CD4-positive, alpha-beta T cell treated with Interleukin-17A for 4 hours (primary cell): Measurements from ENCODE around the gene DPM3.
A peak's percentile ranks its signal among the peaks of the same experiment; 100 is the strongest.
"Not testable (repeated sequence)": the region's sequence is repeated elsewhere in the genome, so short reads cannot be mapped to it uniquely, and the experiment has no call there.

ENCODE experiments used
- DNase-seq: peaks from one replicate; pipeline ENCODE4 v3.0.0-alpha.2; 2020; ENCODE audit warnings: mixed read lengths

Gene DPM3

DNA sequence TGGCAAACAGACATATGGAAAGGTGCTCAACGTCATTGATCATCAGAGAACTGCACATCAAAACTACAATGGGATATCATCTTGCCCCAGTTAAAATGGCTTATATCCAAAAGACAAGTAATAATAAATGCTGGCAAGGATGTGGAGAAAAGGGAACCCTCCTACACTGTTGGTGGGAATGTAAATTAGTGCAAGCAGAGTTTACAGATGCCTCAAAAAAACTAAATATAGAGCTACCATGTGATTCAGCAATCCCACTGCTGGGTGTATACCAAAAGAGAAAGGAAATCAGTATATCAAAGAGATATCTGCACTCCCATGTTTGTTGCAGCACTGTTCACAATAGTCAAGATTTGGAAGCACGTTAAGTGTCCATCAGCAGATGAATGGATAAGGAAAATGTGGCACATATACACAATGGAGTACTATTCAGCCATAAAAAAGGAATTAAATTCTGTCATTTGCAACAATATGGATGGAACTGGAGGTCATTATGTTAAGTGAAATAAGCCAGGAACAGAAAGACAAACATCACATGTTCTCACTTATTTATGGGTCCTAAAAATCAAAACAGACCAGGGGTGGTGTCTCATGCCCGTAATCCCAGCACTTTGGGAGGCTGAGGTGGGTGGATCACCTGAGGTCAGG lies 15.8 kb upstream of the DPM3 start:
- DNase-seq: not testable (repeated sequence)

DNA sequence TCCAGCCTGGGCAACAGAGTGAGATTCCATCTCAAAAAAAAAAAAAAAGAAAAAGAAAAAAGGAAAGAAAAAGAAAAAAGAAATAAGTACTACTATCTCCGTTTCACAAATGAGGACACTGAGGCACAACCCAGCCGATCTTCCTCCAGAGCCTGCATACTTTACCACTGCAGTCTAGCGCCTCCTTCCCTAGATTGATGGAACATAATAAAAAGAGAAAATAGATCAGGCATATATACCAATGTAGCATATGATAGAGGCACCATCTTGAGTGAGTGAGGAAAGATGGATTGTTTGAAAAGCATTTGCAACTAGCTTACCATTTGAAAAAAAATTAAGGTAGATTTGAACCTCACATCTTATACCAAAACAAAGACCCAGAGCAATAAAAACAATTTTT lies 5.2 kb upstream of the DPM3 start:
- DNase-seq: no peak

DNA sequence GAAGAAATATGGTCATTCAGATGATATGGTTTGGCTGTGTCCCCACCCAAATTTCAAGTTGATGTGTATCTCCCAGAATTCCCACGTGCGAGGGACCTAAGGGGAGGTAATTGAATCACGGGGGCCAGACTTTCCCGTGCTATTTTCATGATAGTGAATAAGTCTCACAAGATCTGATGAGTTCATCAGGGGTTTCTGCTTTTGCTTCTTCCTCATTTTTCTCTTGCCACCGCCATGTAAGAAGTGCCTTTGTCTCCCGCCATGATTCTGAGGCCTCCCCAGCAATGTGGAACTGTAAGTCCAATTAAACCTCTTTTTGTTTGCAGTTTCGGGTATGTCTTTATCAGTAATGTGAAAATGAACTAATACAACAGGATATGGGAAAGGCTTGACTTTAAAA lies 1.4 kb upstream of the DPM3 start:
- DNase-seq: no peak

DNA sequence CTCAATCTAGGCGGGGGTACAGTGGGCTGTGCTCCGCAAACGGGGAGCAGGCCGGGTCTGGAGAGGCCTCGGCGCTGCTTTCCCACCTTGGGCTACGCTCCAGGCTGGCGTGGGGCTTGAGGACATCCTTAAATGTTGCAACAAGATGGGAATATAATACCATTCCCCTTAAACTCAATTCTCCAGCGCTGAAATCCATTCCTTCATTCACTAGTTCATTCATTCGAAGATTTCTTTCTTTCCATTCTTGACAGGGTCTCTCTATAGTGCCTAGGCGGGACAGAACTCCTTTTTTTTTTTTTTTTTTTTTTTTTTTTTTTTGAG lies 261 bp upstream of the DPM3 start:
- no peak for DNase-seq

DNA sequence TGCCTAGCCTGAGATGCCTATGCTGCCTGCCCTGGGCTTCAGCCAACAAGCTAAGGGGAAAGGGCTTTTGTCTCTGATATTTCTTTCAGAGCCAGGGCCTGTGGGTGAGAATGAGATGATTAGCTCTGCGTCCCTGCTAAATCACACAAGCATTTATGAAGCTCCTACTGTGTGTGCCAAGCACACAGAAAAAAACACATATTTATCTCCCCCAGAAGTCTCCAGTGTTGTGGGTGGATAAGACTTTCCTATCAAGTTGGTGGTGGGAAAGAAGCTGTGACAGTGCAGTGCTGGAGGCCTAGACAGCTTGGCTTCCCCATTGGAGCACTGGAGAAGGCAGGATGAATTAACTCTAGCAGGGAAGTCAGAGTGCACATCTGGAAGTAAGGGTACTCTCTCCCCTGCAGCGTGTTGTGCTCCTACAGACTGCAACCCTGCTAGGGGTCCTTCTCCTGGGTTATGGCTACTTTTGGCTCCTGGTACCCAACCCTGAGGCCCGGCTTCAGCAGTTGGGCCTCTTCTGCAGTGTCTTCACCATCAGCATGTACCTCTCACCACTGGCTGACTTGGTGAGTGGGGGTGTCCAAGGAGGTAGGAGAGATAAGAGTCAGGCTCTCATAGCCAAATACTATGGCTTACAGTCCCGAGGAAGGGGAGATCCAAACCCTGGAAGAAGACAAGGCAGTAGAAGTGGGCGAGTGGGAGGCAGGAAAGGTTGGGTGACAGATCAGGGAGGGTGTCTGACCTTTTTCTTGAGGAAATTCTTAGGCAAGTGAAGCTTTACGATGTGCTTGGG lies 3.0 kb downstream of the DPM3 start:
- no peak for DNase-seq

DNA sequence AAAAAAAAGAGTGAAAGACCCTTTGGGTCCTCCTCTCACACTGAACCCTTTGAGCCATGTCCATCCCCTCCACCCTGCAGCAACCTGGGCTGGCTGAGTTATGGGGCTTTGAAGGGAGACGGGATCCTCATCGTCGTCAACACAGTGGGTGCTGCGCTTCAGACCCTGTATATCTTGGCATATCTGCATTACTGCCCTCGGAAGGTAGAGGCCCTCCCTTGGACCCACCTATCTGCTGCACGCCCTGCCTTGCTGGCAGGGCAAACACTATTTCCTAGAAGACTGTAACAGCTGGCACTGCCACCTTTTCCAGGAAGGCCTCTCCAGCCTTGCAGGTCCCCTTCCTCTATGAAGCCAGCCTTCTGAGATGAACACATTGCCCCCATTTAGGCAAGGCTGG lies 3.6 kb downstream of the DPM3 start:
- peak; percentile 22 for DNase-seq

DNA sequence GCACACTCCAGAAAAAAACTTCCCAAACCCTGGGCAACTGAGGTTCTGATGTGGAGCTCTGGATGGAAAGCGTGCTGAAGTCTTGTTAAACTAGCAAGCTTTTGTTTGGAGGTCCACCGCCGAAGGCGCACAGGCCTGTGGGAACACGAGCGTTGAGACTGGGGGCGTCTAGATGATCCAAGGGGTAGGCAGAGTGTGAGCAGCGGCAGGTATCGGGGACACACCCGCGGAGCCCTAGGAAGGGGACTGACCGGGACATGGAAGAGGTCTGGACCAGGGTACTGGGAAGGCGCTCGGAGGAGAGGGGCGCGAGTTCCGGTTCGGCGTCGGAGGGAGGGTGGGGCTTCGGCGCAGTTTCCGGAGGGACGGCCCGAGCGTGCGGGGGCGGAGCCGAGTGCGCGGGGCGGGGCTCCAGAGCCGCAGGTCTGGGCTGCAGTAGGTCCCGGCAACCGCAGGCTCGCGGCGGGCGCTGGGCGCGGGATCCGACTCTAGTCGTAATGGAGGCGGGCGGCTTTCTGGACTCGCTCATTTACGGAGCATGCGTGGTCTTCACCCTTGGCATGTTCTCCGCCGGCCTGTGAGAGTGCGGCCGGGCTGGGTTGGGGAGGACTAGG lies 4.8 kb downstream of the DPM3 start, which contains the start of gene SLC50A1:
Gene SLC50A1, plus strand, starts transcription at position 438 of the 614 bp plus-strand sequence. Its CDS starts 60 bp downstream, at position 498.
- peak; percentile 95 for DNase-seq

DNA sequence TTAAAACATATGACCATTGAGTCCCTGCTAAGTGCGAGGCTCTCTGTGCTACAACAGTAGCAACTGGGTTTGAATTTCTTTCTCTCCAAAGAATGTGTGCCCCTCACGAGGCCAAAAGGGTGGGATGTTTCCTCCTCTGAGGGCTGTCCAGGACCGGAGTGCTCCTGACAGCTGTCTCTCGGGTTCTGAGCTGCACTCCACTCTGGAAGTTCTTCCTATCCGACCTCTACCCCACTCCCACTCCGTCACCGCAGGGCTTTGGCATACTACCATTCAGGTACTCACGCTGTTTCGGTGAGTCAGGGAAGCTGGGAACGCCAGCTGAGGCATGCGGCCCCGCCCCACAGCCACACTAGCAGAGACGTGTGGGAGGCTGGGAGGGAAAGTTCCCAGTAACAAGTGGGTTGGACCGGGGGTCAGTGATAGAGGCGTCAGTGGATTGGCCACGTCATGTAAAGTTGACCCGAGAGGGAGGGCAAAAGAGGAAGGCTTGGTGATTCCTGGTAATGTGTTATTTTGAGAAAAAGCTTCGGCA lies 5.4 kb downstream of the DPM3 start:
- peak; percentile 63 for DNase-seq

DNA sequence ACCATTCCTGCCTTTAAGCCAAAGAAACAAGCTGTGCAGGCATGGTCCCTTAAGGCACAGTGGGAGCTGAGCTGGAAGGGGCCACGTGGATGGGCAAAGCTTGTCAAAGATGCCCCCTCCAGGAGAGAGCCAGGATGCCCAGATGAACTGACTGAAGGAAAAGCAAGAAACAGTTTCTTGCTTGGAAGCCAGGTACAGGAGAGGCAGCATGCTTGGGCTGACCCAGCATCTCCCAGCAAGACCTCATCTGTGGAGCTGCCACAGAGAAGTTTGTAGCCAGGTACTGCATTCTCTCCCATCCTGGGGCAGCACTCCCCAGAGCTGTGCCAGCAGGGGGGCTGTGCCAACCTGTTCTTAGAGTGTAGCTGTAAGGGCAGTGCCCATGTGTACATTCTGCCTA lies 6.0 kb downstream of the DPM3 start:
- DNase-seq: no peak

DNA sequence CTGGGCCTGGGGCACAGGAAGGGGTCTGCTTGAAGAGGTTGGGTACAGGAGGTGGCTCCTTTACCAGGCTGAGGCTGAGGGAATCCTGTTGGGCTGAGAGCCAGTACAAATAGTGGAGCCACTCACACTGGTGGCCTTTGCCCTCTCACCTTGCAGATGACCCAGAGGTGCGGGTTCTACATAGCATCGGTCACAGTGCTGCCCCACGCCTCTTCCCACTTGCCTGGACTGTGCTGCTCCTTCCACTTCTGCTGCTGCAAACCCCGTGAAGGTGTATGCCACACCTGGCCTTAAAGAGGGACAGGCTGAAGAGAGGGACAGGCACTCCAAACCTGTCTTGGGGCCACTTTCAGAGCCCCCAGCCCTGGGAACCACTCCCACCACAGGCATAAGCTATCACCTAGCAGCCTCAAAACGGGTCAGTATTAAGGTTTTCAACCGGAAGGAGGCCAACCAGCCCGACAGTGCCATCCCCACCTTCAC lies 6.5 kb downstream of the DPM3 start:
- no peak for DNase-seq

DNA sequence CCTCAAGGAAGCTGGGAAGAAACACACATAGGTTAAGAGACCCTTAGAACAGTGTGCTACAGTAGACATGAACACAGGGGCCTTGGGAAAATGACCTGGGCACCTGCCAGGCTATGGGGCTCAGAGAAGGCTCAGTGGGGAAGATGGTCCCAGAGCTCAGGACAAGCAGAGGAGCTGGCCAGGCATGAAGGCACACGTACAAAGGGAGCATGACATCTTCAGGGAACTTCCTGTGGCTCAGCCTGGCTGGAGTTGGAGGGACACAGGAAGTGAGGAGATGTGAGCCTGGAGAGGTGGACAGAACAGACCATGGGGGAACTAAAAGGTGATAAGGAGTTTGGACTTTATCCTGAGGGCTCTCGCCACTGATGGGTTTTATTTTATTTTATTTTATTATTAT lies 8.5 kb downstream of the DPM3 start:
- DNase-seq: no peak

DNA sequence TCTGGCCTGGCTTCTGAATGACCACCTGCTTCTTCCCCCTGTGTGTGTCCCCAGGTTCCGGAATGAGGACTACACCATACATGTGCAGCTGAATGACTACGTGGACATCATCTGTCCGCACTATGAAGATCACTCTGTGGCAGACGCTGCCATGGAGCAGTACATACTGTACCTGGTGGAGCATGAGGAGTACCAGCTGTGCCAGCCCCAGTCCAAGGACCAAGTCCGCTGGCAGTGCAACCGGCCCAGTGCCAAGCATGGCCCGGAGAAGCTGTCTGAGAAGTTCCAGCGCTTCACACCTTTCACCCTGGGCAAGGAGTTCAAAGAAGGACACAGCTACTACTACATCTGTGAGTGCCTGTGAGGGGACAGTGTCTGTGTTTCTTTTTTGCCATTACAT lies 9.0 kb downstream of the DPM3 start:
- no peak for DNase-seq

DNA sequence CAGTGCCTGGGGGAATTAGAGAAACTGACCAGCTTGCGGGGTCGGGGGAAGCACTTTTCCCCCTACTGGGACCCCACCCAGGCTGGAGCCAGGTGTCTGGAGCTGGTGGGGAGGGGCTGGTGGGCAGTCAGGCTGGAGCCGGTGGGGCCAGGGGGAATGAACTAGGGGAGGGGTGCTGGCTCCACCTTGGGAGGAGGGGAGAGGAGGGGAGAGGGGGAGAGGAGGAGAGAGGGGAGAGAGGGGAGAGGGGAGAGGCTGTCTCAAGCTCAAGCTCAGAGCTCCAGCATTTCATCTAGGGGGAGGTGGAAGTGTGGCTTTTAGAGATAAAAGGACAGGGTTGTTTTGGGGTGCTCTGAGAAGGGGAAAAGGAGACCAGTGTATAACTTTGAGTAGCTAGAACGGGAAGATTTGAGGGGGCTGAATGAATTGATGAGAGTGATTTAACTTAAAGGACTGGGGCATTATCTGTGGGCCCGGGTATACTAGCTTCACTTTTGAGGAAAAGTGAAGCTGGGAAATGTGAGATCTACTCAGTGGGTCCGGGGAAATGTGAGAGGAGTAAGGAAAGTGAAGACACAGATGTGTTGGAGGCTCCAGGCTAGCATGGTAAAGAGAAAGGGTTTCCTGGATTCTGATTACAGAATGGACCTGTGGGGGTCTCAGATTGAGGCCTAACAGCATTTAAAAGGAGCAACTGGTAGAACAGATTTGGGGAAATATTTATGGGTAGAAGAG lies 9.9 kb downstream of the DPM3 start:
- no peak for DNase-seq

DNA sequence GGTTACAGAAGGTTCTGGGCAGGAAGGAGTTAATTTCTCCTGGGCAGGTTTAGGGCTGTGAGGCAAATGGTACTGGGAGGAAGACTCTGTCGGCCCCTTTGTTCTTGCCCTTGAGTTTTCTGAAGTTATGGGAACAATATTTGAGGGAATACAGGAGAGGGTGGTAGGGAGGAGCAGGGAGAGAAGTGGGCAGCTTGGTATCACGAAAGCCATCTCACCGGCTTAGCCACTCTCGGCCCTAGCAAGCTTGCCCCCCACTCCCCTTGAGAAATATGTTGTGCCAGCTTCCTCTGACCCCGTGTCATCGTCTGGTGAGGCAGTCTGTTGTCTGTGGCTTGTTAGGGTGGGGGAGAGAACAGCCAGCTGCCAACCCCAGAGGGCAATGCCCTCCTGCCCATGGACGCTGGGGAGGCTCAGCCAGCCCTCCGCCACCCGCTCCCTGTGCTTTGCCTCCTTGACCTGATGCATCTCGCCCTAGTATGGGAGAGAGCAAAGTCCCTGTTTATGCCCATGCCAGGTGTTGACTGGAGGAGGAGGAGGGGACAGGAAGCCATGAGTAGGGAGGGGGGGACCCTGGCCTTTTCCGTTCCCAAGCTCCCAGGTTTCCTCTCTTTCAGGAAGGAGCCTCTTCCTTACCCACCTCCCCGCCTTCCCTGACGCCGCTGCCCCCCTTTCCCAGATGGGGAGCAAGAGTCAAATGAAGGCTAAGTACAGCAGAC lies 11.4 kb downstream of the DPM3 start:
- DNase-seq: peak; percentile 35

DNA sequence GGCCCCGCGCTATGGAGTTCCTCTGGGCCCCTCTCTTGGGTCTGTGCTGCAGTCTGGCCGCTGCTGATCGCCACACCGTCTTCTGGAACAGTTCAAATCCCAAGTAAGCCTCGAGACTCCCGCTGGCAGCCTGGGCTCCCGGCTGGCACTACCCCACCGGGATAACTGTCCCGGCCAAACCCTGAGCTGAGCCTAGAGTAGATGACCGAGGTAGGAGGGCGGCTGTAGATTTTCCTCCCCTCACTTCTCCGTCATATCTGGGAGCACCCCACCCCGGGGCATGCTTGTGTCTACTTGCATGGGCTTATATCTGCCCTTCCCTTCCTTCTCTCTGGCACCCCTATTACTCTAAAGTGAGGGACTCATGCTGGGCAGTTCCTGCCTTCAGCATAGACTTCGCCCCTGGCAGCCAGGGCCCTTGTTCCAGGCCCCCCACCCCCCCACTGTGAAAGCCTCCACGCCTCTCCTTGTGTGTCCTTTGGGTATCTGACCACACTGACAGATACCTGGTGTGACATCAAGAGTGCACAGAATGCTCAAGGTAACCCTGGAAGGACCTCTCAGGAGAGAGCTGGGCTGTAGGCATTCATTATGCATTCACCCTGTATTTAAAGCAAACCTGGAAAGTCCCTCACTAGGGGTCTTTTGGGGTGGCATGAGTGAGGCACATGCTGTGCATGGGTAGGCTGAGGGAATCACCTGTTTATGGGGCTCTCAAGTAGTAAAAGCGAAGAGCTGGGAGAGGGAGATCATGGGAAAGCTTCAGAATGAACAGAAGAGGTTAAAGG lies 12.2 kb downstream of the DPM3 start:
- DNase-seq: no peak

DNA sequence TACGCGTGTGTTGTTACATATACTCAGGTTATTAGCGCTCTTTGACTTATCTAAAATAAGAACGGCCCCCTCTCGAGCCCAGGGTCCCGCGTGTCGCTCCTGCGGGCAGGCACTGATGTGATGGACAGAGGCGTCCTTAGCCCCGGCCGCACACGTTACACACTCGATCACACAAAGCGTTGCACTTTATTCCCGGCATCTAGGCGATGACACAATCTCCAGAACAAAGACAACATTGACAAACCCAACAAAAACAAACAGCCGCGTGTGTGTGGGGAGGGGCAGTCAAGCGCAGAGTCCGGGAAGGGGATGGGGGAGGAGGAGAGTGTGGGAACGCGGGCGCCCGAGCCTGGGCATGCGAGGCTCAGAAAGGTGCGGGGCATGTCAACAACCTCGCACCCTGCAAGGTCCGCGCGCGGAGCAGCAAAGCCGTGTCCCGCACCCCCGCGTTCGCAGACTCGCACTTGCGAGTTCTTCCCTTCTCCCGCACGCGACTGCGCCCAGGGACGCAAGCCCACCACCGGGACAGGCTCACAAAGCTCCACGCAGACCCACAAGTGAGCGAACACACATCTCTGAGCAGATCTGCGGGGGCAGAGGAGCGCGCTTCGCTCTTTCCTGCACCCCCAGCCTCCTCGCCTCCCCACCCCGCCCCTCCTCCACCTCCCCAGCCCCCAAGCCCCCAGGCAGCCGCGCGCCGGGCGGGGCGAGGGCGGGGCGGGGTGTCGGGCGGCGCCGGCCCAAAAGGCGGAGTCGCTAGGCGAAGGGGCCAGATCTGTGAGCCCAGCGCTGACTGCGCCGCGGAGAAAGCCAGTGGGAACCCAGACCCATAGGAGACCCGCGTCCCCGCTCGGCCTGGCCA lies 13.0 kb downstream of the DPM3 start, which contains the start of gene EFNA1:
Gene EFNA1, plus strand, starts transcription at position 772 of the 862 bp plus-strand sequence. CDS start 102 bp downstream, outside the sequence.
- DNase-seq: peak; percentile 64

DNA sequence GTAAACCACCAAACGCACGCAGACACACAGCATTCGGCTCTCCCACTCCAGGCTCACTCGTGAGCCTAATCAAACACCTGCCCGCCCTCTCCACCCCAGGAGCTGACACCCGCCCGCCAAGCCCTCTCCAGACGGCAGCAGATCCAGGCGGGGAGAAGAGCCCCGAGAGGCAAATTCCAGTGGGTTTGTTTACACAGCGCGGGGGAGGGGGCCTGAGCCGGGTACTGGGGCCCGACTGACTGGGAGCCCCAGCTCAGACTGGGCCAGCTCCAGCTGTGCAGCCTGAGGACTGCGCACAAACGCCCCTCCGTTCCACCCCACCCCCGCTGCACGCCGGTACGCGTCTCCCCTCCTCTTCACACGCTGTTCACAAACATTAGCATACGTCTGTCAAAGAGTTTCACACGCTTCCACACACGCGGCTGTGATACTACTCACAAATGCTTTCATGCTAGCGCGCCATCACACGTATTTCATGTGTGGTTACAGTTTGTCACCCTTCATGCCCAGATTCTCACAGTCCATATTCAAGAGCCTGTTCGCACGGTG lies 13.7 kb downstream of the DPM3 start:
- DNase-seq: peak; percentile 52

DNA sequence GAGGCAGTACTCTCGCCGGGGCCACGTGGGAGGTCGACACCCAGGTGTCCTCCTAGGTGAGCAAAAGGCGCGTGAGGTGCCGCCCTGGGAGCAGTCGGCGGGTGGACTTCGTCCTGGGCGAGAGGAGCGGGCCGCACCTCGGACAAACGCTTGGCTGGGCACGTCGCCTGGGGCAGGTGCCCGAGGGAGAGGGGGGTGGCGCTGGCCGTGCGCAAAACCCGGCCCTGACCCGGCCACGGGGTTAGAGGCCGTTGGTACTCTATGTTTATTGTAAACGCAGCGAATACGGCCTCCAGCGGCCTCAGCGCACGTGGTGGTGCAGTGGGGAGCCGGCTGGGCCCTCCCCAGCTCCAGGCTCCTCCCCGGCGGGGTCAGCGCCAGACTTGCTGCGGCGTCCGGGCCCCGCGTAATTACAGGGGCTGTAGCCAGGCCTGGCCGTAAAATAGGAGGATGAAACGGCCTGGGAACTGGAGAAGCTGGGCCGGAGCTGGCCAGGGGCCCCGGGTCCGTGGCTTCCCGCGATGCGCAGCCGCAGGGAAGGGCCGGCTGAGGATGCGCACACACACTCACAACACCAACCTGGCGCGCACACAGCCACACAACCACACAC lies 14.3 kb downstream of the DPM3 start:
- DNase-seq: no peak

DNA sequence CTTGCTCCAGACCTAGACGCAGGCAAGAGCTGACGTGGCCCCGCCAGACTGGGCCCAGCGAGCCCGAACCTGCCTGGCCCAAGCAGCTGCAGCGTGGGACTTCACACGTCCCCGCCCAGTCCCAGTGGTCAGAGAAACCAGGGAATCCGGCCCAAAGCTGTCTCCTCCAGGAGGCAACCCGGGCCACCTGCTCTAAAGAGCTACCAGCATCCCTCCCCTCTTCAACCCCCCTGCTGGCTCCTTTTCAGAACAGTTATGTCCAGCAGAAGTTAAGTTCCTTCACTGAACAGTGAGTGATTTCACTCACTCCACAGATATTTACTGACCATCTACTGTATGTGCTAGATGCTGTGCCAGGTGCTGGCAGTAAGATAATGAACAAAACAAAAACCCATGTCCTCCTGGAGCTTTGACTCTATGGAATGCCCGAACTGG lies 14.8 kb downstream of the DPM3 start:
- DNase-seq: no peak
